IMR-90 (cell line): ENCODE results near the gene IWS1. TPM values are rescaled to one million over a fixed set of nuclear protein-coding genes. Genes with fewer than 3 reads are reported as not detected.
A peak's percentile ranks its signal among the peaks of the same experiment; 100 is the strongest.

Source experiments
- ATAC-seq: fragments of 200-7000 bp; cut with Tn5 transposase; 2 replicates; pipeline ENCODE4 v1.9.1; 2020; ENCODE audit warnings: low read depth, mild to moderate bottlenecking, moderate library complexity
- BruUV-seq: library from RNA; stranded (reverse); fragments of 400-500 nt; replicated peaks from 2 replicates; lab custom pipeline; 2021; lab: Mats Ljungman, UMichigan
- CTCF ChIA-PET: fragments of 300-600 bp; formaldehyde crosslinking; extraction: SDS; loops from one replicate; lab custom pipeline; 2021; ENCODE audit warnings: antibody characterized with exemption; lab: Yijun Ruan, JAX
- POLR2A ChIA-PET: fragments of 300-600 bp; sonication (Branson Sonifier 250); formaldehyde crosslinking; loops from one replicate; lab custom pipeline; 2022; ENCODE audit warnings: antibody characterized with exemption; ENCODE audit not compliant: unreplicated experiment; lab: Charles Lee
- DNase-seq: peaks from one replicate; pipeline ENCODE4 v3.0.0; 2013
- H2AFZ ChIP-seq: replicated peaks from 2 replicates; pipeline ENCODE3; 2013; ENCODE audit warnings: low read length, mild to moderate bottlenecking; ENCODE audit not compliant: poor library complexity
- H2AK5ac ChIP-seq: 2 replicates; pipeline ENCODE4 v1.6.1; 2013; ENCODE audit warnings: low read depth, low read length, inconsistent platforms
- H2AK9ac ChIP-seq: replicated peaks from 2 replicates; pipeline ENCODE3; 2013; ENCODE audit warnings: mild to moderate bottlenecking, low read depth, low read length, moderate library complexity; ENCODE audit not compliant: poor library complexity
- H2BK120ac ChIP-seq: 2 replicates; pipeline ENCODE4 v1.6.1; 2013; ENCODE audit warnings: low read depth, low read length, inconsistent platforms
- H2BK15ac ChIP-seq: 3 replicates; pipeline ENCODE4 v1.6.1; 2013; ENCODE audit warnings: low read depth, low read length, inconsistent platforms
- H2BK20ac ChIP-seq: 2 replicates; pipeline ENCODE4 v1.6.1; 2013; ENCODE audit warnings: low read depth, mild to moderate bottlenecking, inconsistent platforms, low read length, moderate library complexity
- H2BK5ac ChIP-seq: 2 replicates; pipeline ENCODE4 v1.6.1; 2013; ENCODE audit warnings: mild to moderate bottlenecking, low read depth, low read length, inconsistent platforms; ENCODE audit not compliant: poor library complexity, severe bottlenecking
- H3K14ac ChIP-seq: replicated peaks from 2 replicates; pipeline ENCODE4 v1.6.1; 2013; ENCODE audit warnings: low read depth, low read length, inconsistent platforms
- H3K18ac ChIP-seq: 2 replicates; pipeline ENCODE4 v1.6.1; 2013; ENCODE audit warnings: low read depth, low read length, control low read depth
- H3K23ac ChIP-seq: 2 replicates; pipeline ENCODE4 v1.6.1; 2013; ENCODE audit warnings: low read depth, low read length, inconsistent platforms
- H3K27ac ChIP-seq: 2 replicates; pipeline ENCODE4 v1.5.1; 2013; ENCODE audit warnings: mild to moderate bottlenecking, control low read depth, low read length; ENCODE audit not compliant: insufficient read depth
- H3K27me3 ChIP-seq: 2 replicates; pipeline ENCODE4 v1.6.1; 2013; ENCODE audit warnings: low read length; ENCODE audit not compliant: control insufficient read depth, insufficient read depth
- H3K36me3 ChIP-seq: 2 replicates; pipeline ENCODE4 v1.6.1; 2013; ENCODE audit warnings: low read length, mixed read lengths; ENCODE audit not compliant: control insufficient read depth, insufficient read depth
- H3K4ac ChIP-seq: 2 replicates; pipeline ENCODE4 v1.6.1; 2013; ENCODE audit warnings: low read depth, low read length, inconsistent platforms
- H3K4me1 ChIP-seq: 2 replicates; pipeline ENCODE4 v1.6.1; 2013; ENCODE audit warnings: low read length, mixed read lengths; ENCODE audit not compliant: control insufficient read depth, insufficient read depth
- H3K4me2 ChIP-seq: 2 replicates; pipeline ENCODE4 v1.6.1; 2013; ENCODE audit warnings: low read depth, mild to moderate bottlenecking, control low read depth, low read length, moderate library complexity
- H3K4me3 ChIP-seq: 2 replicates; pipeline ENCODE4 v1.5.1; 2013; ENCODE audit warnings: low read depth, mild to moderate bottlenecking, control low read depth, low read length, moderate library complexity; ENCODE audit not compliant: insufficient read depth
- H3K56ac ChIP-seq: 2 replicates; pipeline ENCODE4 v1.6.1; 2013; ENCODE audit warnings: low read length, inconsistent platforms; ENCODE audit not compliant: insufficient read depth; ENCODE audit errors: extremely low read depth
- H3K79me1 ChIP-seq, 2 experiments: 2 replicates each; pipeline ENCODE4 v1.6.1; 2013; ENCODE audit warnings: low read length in 2 of 2, inconsistent platforms in 1 of 2, low read depth in 1 of 2
- H3K9ac ChIP-seq: 2 replicates; pipeline ENCODE4 v1.6.1; 2013; ENCODE audit warnings: low read depth, low read length, control low read depth
- H3K9me1 ChIP-seq: 2 replicates; pipeline ENCODE4 v1.6.1; 2013; ENCODE audit warnings: low read length, inconsistent platforms; ENCODE audit not compliant: insufficient read depth
- H3K9me3 ChIP-seq: 2 replicates; pipeline ENCODE4 v1.6.1; 2013; ENCODE audit warnings: low read length; ENCODE audit not compliant: control insufficient read depth, insufficient read depth
- H4K20me1 ChIP-seq: 2 replicates; pipeline ENCODE4 v1.6.1; 2013; ENCODE audit warnings: low read length, inconsistent platforms; ENCODE audit not compliant: insufficient read depth
- H4K5ac ChIP-seq: 2 replicates; pipeline ENCODE4 v1.6.1; 2013; ENCODE audit warnings: mild to moderate bottlenecking, low read depth, low read length, control low read depth
- H4K8ac ChIP-seq, 2 experiments: 2 replicates each; pipeline ENCODE4 v1.6.1; 2013; ENCODE audit warnings: low read depth in 2 of 2, low read length in 2 of 2, control low read depth in 1 of 2, inconsistent platforms in 1 of 2
- H4K91ac ChIP-seq: 2 replicates; pipeline ENCODE4 v1.6.1; 2013; ENCODE audit warnings: low read depth, low read length, inconsistent platforms; ENCODE audit not compliant: insufficient read depth
- BHLHE40 ChIP-seq: fragments of 150-350 bp; IDR thresholded peaks from 2 replicates; pipeline ENCODE4 v1.6.1; 2016; ENCODE audit warnings: mild to moderate bottlenecking, low read depth, low read length
- CHD1 ChIP-seq: IDR thresholded peaks from 2 replicates; pipeline ENCODE4 v1.6.1; 2012; ENCODE audit warnings: low read depth, low read length, improper control_type of control experiment
- ELK1 ChIP-seq: fragments of 150-350 bp; IDR thresholded peaks from 2 replicates; pipeline ENCODE4 v1.6.1; 2016; ENCODE audit warnings: low read depth, mild to moderate bottlenecking, low read length, moderate library complexity, borderline replicate concordance
- FOS ChIP-seq: fragments of 150-350 bp; IDR thresholded peaks from 2 replicates; pipeline ENCODE4 v1.6.1; 2016; ENCODE audit warnings: low read depth, low read length
- MAZ ChIP-seq: IDR thresholded peaks from 2 replicates; pipeline ENCODE4 v1.6.1; 2012; ENCODE audit warnings: low read depth, mild to moderate bottlenecking, low read length, improper control_type of control experiment, moderate library complexity, borderline replicate concordance
- NFE2L2 ChIP-seq: fragments of 150-350 bp; IDR thresholded peaks from 2 replicates; pipeline ENCODE4 v1.6.1; 2016; ENCODE audit warnings: low read depth, mild to moderate bottlenecking, low read length
- POLR2A ChIP-seq: IDR thresholded peaks from 2 replicates; pipeline ENCODE4 v1.6.1; 2012; ENCODE audit warnings: mild to moderate bottlenecking, low read depth, low read length
- RFX5 ChIP-seq: IDR thresholded peaks from 2 replicates; pipeline ENCODE4 v1.8.0; 2012; ENCODE audit warnings: low read depth, mild to moderate bottlenecking, low read length, moderate library complexity
- SMC3 ChIP-seq: fragments of 150-350 bp; IDR thresholded peaks from 2 replicates; pipeline ENCODE4 v1.6.1; 2016; ENCODE audit warnings: low read depth, mild to moderate bottlenecking, antibody characterized with exemption, low read length, moderate library complexity
- USF2 ChIP-seq: fragments of 150-350 bp; IDR thresholded peaks from 2 replicates; pipeline ENCODE4 v1.6.1; 2017; ENCODE audit warnings: mild to moderate bottlenecking, antibody characterized with exemption, low read length, low read depth
- WGBS, 2 experiments: methylation state at CpG; one replicate each; pipeline versions ENCODE4 v1.1.5 to v1.1.7; 2013; ENCODE audit warnings: missing lambda C conversion rate in 2 of 2; ENCODE audit not compliant: insufficient read length in 1 of 2; ENCODE audit errors: extremely low coverage in 2 of 2; 5-methylcytosine and 5-hydroxymethylcytosine counted together
- dilution Hi-C: fragments of 300-500 bp; cut with HindIII; formaldehyde crosslinking; loops from one replicate; pipeline ENCODE4 v1.14.3; 2018; ENCODE audit warnings: low sequenced_read_pairs; ENCODE audit not compliant: unreplicated experiment
- in situ Hi-C: fragments of 300-500 bp; cut with MboI; formaldehyde crosslinking; loops from 3 replicates; pipeline ENCODE4 v1.14.3; 2019; ENCODE audit warnings: low sequenced_read_pairs, inconsistent platforms, mixed read lengths
- intact Hi-C: fragments of 100-400 bp; cut with micrococcal nuclease; formaldehyde crosslinking; loops from 2 replicates; pipeline ENCODE4 v1.10.0; 2022
- polyA plus RNA-seq, 3 experiments: library from polyadenylated mRNA; depleted of rRNA; stranded (reverse); fragments of >200 nt; gene quantifications; 2 replicates each; pipeline ENCODE4 v1.2.3, GENCODE V29; 2012; ENCODE audit warnings: low replicate concordance in 1 of 3
- total RNA-seq: library from RNA; depleted of rRNA; stranded (reverse); fragments of >200 nt; gene quantifications from 2 replicates; pipeline ENCODE4 v1.2.3, GENCODE V29; 2012

IWS1 gene
- total and polyA plus RNA-seq, 2 of the 4 experiments (the other 2 are of a cell fraction), result 31.5 to 52.5 TPM

GRCh38 chr2:127508023-127508630 lies 18.2 kb downstream of the IWS1 start:
- Histone ChIP-seq H3K9me1 (peaks cover 19% of the 10 kb centered on the region), H3K14ac (peak overlapping the region; percentile 65), H2AK5ac (peak overlapping the region; percentile 85), H3K4me1 (peaks cover 13% of the 10 kb centered on the region), H2AFZ (no peak overlapping the region), H2BK20ac (peak overlapping the region; percentile 81), H3K27ac (peak overlapping the region; percentile 77), H2BK15ac (peak overlapping the region; percentile 4; the same call in 1 of the 3 replicates), H3K56ac (0 out of 2 replicates have a peak overlapping the region, but pooled peaks have one; percentile 19), H2AK9ac (no peak overlapping the region), H4K5ac (peak overlapping the region; percentile 1; the same call in 1 of the 2 replicates), H3K4me2 (peak overlapping the region; percentile 66), H3K4me3 (no peak overlapping the region), H3K9me3 (no peaks in the 10 kb centered on the region), H3K23ac (peak overlapping the region; percentile 48), H3K27me3 (no peaks in the 10 kb centered on the region), H3K18ac (peak overlapping the region; percentile 13), H3K4ac (peak overlapping the region; percentile 82), H2BK120ac (peak overlapping the region; percentile 79), H4K8ac (peak overlapping the region in 1 of 2 experiments; percentile 35; a peak in 2 of 4 replicates), H2BK5ac (peak overlapping the region; percentile 70), H3K9ac (0 out of 2 replicates have a peak overlapping the region, but pooled peaks have one; percentile 1), H4K20me1 (peaks cover 58% of the 10 kb centered on the region), H3K79me1 (peaks cover 16 to 65% of the 10 kb centered on the region in 2 experiments), H4K91ac (no peak overlapping the region), H3K36me3 (peaks cover 11% of the 10 kb centered on the region)
- ChIA-PET POLR2A (interaction anchor here (1.5 kb wide), 1 partner anchor 18 kb away, joined by 4 read pairs; the partner anchor contains the start of gene IWS1), CTCF (no interaction called here)
- ATAC-seq (peak; percentile 10), DNase-seq (peak; percentile 42)
- no CpG with 5 or more reads among the region's 4 CpGs for WGBS, 2 experiments
- TF ChIP-seq USF2 (no peak), MAZ (no peak), FOS (no peak), RFX5 (no peak), NFE2L2 (no peak), POLR2A (no peak), ELK1 (no peak), SMC3 (no peak), BHLHE40 (no peak), CHD1 (no peak)
- in situ Hi-C loops (no loop called here), intact Hi-C loops (loop anchor here (2.0 kb wide), 1 partner anchor 167 kb away; the partner anchor contains the start of gene LIMS2), dilution Hi-C loops (no loop called here)
- BruUV-seq, result no TSS peak
